HCT116 (cell line): ENCODE results near the gene MARCHF3.

Source experiments
- POLR2AphosphoS5 ChIP-seq: IDR thresholded peaks from 2 replicates; pipeline ENCODE4 v1.6.1; 2011; ENCODE audit warnings: mild to moderate bottlenecking, low read depth, low read length, moderate library complexity
- TF ChIP-seq, protein P1 (sequence below), 3 experiments: fragments of 200-600 bp in 1 of 3; sonication (generic) in 1 of 3; IDR thresholded peaks in 2 of 3; conservative IDR thresholded peaks in 1 of 3; 2 replicates each; pipeline ENCODE4 v1.5.1; 2012 to 2017; ENCODE audit warnings: low read depth in 2 of 3, low read length in 2 of 3, antibody characterized with exemption in 1 of 3, borderline replicate concordance in 1 of 3, control low read depth in 1 of 3, mild to moderate bottlenecking in 1 of 3, mixed read lengths in 1 of 3, mixed run types in 1 of 3, moderate library complexity in 1 of 3; ENCODE audit not compliant: insufficient read depth in 1 of 3

DNA sequence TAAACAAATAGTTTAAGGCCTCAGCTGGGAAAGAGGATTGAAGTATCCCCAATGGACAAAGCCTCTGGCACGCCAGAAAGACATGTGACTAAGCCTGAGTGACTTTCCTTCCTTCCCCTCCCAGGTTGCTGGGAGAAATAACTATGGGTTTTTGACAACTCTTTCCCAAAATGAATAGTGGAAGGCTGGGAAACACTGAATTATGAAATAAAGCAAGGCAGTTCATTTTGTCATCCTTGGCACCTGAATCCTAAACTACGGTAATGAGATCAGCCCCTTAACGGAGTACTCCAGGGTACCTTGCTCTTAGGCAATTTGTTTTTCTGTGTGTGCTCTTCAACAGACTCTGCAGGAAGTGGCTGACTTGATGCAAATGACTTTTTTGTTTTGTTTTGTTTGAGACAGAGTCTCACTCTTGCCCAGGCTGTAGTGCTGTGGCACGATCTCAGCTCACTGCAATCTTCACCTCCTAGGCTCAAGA lies 178.2 kb downstream of the MARCHF3 start:
- TF ChIP-seq POLR2AphosphoS5 = no peak
- TF ChIP-seq, protein P1, sequence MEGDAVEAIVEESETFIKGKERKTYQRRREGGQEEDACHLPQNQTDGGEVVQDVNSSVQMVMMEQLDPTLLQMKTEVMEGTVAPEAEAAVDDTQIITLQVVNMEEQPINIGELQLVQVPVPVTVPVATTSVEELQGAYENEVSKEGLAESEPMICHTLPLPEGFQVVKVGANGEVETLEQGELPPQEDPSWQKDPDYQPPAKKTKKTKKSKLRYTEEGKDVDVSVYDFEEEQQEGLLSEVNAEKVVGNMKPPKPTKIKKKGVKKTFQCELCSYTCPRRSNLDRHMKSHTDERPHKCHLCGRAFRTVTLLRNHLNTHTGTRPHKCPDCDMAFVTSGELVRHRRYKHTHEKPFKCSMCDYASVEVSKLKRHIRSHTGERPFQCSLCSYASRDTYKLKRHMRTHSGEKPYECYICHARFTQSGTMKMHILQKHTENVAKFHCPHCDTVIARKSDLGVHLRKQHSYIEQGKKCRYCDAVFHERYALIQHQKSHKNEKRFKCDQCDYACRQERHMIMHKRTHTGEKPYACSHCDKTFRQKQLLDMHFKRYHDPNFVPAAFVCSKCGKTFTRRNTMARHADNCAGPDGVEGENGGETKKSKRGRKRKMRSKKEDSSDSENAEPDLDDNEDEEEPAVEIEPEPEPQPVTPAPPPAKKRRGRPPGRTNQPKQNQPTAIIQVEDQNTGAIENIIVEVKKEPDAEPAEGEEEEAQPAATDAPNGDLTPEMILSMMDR (IDR thresholded peaks at IDR 0.05 in 2 of 3, conservative IDR thresholded peaks at IDR 0.05 in 1 of 3; ENCODE audit: borderline replicate concordance in 1 of 3, insufficient read depth in 1 of 3, low read depth in 2 of 3, low read length in 2 of 3) = no peak
